HG03108 (cell line): Measurements from ENCODE around the gene TRMT61A.
"Not testable (repeated sequence)": the region's sequence is repeated elsewhere in the genome, so short reads cannot be mapped to it uniquely, and the experiment has no call there.

Source experiments
- ATAC-seq: cut with Tn5 transposase; IDR thresholded peaks from one replicate; pipeline ENCODE4 v1.9.1; 2021; ENCODE audit warnings: moderate library complexity; ENCODE audit not compliant: unreplicated experiment

Gene TRMT61A

DNA sequence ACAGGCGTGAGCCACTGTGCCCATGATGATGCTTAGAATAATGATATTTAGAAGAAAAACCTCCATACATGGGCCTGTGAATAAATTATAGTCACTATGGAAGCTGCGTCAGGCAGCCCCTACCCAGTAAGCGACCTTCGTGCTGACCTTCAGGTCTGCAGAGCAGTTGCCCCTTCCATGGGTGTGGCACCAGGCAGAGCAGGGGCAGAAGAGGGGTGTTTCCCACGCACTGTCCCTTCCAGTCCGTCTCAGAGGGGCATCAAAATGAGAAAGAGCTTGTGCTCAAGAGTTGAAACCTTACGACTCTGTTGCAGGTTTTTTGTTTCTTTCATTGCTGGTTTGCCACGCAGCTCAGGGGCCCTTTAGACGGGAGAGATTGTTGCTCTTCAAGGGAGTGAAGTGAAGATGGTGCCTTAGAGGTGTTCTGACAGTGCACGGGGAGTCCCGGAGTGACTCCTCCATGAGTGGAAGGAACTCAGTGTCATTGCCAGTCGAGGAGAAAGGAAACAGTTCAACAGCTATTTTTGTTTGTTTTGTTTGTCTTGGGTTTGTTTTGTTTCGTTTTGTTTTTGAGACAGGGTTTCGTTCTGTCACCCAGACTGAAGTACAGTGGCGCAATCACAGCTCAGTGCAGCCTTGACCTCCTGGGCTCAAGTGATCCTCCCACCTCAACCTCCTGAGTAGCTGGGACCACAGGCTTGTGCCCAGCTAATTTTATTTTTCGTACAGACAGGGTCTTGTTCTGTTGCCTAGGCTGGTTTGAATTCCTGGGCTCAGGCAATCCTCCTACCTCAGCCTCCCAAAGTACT, 20.3 kb upstream of the TRMT61A start:
- no peak for ATAC-seq

GRCh38 chr14:103509864-103510723, 18.9 kb upstream of the TRMT61A start:
- ATAC-seq, result no peak

- no peak for ATAC-seq
Measured at GRCh38 chr14:103510724-103511693, 18.0 kb upstream of the TRMT61A start.

GRCh38 chr14:103512180-103512579, 16.8 kb upstream of the TRMT61A start:
- not testable (repeated sequence) for ATAC-seq

GRCh38 chr14:103512701-103513611, 16.0 kb upstream of the TRMT61A start:
- no peak for ATAC-seq

GRCh38 chr14:103514596-103515421, 14.2 kb upstream of the TRMT61A start:
- no peak for ATAC-seq

- ATAC-seq, result no peak
Measured at GRCh38 chr14:103516426-103517173, 12.4 kb upstream of the TRMT61A start.

DNA sequence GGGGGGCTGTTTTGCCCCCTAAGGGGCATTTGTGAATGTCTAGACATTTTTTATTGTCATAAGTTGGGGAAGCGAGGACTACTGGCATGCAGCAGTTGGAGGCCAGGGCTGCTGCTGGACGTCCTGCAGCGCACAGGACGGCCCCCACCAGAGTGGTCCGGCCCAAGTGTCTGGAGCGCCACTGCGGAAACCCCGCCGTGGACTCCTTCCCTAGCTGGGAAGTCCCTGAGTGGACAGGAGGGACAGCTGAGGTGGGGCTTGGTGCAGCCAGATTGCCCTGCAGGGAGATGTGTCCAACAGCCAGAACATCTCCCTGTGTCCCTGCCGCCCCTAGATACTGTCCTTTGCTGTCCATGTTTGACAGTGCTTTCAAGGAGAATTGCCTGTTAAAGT, 11.8 kb upstream of the TRMT61A start:
- no peak for ATAC-seq

DNA sequence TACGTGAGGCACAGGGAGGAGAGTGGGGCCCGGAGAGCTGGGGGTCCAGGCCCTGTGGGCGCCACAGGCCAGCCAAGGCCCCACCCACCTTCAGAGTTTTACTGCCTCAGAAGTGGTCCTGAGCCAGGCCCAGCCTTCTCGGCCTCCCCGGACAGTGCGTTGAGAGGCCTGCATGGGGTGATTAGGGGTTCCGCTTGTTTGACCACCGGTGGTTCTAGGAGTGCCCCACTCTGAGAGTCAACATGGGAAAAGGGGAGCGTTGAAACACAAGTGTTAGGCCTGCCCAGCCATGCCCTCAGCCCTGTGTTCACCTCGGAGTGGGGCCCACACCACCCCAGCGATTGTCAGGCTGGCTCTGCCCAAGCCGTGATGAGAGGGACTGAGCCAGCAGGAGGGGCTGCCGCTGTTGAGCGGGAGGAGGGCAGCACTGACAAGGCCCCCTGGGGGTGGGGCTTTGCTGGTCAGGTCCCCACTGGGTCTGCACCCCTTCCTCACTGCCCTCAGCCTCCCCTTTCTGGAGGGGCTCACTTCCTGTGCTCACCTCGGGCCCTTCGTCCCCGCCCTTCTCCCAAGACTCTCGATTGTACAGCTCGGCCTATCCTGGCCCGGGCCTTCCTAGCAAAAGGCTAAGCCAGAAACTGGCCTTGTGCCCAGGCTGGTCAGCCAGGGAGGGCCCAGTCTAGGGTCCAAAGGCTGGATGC, 11.1 kb upstream of the TRMT61A start:
- ATAC-seq, result no peak

DNA sequence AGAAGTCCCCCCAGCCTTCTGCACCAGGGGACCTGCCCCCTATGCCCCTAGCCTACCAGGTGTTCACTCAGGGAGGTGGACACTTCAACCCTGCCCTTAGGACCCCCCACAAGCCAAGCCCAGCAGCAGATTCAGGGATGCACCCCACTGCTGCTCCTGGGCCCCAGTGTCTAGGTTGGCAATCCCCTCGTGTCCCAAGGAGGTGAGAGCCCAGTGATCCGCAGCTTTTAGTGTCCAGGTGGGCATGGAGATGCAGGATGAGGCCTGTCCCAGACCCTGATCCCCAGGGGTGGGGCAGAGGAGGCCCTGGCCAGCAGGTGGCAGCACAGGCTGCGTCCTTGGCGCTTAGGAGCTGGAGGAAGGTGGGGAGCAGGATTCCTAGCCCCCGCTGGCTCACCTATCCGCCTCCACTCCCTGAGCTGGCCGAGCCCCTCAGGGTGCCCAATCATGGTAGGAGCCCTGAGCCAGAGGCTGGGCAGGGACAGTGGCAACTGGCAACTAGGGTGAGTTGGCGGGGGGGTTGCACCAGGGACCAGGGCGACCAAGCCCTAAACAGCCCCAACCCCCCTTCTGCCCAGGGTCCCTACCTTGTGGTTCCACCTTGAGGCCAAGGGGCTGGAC, 10.5 kb upstream of the TRMT61A start:
- ATAC-seq, result no peak

DNA sequence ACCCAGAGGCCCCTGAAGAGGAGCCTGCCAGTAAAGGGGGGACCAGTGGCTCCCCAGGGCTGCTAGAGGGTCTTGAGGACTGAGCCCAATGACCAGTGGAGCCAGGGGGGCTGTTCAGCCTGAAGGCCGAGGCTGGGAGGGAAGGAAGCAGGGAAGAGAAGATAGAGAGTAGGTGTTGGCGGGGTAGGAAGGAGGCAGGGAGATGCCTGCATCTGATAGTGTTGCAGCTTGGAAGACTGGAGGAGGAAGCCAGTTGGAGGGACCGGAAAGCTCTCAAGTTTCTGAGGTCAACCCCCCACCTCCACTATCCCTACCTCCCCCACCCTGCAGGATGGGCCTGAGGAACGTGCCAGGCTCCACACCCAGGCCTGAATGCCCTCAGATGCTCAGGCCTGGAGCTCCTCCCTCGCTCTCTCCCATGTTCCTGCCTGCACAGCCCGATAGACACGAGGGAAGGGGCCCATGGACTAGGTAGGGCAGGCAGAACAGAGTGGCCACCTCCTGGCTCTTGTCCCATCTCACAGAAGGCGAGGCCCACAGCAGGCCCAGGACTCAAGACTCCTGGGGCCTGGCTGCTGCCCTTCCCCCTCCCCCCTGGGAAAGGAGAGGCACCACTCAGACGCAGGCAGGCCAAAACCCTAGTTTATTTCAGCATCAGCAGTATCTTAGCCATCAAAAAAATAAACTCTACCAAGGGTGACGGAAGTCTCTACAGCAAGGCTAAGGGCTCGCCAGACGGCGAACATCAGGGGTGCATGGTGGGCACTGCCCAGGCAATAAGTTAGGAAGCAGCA, 9.8 kb upstream of the TRMT61A start:
- ATAC-seq, result no peak

DNA sequence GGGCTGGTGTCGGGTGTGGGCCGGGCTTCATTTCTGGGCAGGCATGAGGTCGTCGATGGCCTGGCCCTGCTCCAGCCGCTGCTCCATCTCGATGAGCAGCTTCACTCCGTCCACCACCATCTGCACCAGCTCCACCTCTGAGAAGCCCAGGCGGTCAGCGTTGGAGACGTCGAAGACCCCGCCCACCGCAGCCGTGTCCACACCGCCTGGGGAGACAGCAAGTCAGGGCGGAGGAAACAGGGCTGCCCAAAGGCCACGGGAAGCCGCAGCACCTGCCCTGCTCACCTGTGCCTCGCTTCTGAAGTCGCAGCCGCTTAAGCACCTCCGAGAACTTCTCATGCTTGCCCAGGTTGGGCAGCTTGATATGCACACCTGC, 9.2 kb upstream of the TRMT61A start:
- no peak for ATAC-seq

- no peak for ATAC-seq
Measured at GRCh38 chr14:103520269-103520656, 8.7 kb upstream of the TRMT61A start.

DNA sequence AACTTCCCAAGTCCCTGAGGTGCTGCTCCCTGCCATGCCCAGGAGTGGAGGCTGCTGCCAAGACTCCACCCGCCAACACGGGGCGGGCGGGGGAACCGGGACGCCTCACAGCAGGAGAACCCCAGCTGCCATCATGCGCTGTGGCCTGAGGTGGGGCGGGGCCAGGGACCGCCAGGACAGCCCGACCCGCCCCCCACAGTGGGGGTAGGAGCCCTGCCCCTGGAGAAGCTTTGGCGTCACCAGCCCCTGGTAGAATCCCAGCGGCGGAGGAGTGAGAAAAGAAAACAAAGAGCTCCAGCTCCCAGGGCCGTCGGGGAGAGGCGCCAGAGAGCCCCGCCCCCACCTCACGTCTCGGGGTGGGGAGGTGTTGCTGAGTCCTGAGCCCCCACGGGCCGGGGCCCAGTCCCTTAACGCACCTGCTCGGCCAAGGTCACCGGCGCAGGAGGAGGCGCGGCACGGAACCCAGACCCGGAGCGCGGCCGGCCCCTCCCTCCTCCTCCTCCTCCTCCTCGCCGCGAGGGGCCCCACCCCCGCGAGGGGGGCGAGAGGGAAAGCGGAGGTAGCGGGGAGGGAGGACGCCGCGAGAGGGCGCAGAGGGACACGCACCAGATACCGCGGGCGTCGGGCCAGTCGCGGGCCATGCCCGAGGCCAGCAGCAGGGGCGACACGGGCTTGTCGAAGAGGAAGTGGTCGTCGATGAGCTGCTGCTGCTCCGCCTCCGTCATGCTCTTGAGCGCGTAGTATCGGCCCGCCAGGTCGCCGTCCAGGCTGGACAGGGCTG, 8.1 kb upstream of the TRMT61A start:
- peak; percentile 40 for ATAC-seq

DNA sequence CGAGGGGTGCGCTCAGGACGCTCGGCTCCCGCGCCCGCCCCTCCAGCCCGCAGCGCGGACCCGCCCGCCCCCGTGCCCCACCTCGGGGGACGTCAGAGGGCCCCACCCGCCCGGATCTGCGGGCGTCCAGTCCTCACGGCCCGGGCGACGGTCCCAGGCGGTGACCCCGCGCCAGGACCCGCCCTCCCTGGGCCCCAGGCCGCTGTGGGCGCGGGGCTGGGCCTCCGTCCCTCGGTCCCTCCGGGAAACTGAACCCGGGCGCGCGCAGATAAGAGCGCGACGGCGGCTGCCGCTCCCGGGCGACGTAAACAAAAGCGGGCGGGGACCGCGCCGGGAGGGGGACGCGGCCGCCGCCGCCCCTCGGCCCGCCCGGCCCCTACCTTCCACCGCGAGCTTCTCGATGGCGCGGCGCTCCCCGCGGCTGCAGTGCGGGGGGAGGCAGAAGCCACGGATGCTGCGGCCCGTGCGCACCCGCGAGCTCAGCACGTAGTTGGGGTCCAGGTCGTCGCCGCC, 7.5 kb upstream of the TRMT61A start:
- ATAC-seq, result no peak
